ENCODE data around the gene ALOX15. TPM values are rescaled to one million over a fixed set of nuclear protein-coding genes. Genes with fewer than 3 reads are reported as not detected.
"Not testable (repeated sequence)": the region's sequence is repeated elsewhere in the genome, so short reads cannot be mapped to it uniquely, and the experiment has no call there.

Gene ALOX15
- total RNA-seq, 2 experiments from 2014 or later: not detected

GRCh38 chr17:4643676-4644075, 2.2 kb upstream of the ALOX15 start:
- CTCF ChIA-PET: no interaction called here
- Mint-ChIP-seq H3K9me3 (ENCODE audit: insufficient read depth) (no peaks in the 10 kb centered on the region), H3K4me3 (no peak overlapping the region), H3K36me3 (ENCODE audit: low read depth) (no peaks in the 10 kb centered on the region), H3K27me3 (ENCODE audit: low read depth) (peaks cover 58% of the 10 kb centered on the region), H3K4me1 (ENCODE audit: low read depth) (peaks cover 15% of the 10 kb centered on the region), H3K27ac (no peak overlapping the region)
- DNase-seq: no peak
- ATAC-seq: no peak
- POLR2A ChIA-PET: no interaction called here

- CTCF ChIA-PET: no interaction called here
Observed at GRCh38 chr17:4642286-4642685, 808 bp upstream of the ALOX15 start.

GRCh38 chr17:4640569-4641188, 799 bp downstream of the ALOX15 start:
- POLR2A ChIA-PET; H3K4me3 Mint-ChIP-seq; H3K36me3 Mint-ChIP-seq (ENCODE audit: low read depth); CTCF ChIA-PET; H3K27ac Mint-ChIP-seq; H3K9me3 Mint-ChIP-seq (ENCODE audit: insufficient read depth): not testable (repeated sequence)
- ATAC-seq (peak; percentile 46), DNase-seq (peak; percentile 36)
- peaks cover 27% of the 10 kb centered on the region for H3K4me1 Mint-ChIP-seq (ENCODE audit: low read depth)
- H3K27me3 Mint-ChIP-seq (ENCODE audit: low read depth): peaks cover 67% of the 10 kb centered on the region

More at GRCh38 chr17:4642286-4642685, 808 bp upstream of the ALOX15 start:
- DNase-seq: no peak
- ATAC-seq: no peak
- Mint-ChIP-seq H3K4me3 (no peak overlapping the region), H3K9me3 (ENCODE audit: insufficient read depth) (no peaks in the 10 kb centered on the region), H3K27ac (no peak overlapping the region), H3K36me3 (ENCODE audit: low read depth) (no peaks in the 10 kb centered on the region), H3K4me1 (ENCODE audit: low read depth) (peaks cover 16% of the 10 kb centered on the region), H3K27me3 (ENCODE audit: low read depth) (peaks cover 58% of the 10 kb centered on the region)
- POLR2A ChIA-PET: no interaction called here

- H3K27ac Mint-ChIP-seq; H3K36me3 Mint-ChIP-seq (ENCODE audit: low read depth); POLR2A ChIA-PET; CTCF ChIA-PET; H3K9me3 Mint-ChIP-seq (ENCODE audit: insufficient read depth): not testable (repeated sequence)
- ATAC-seq (peak; percentile 52), DNase-seq (peak; percentile 44)
- peak overlapping the region; percentile 42 for H3K4me3 Mint-ChIP-seq
- peaks cover 66% of the 10 kb centered on the region for H3K27me3 Mint-ChIP-seq (ENCODE audit: low read depth)
- H3K4me1 Mint-ChIP-seq (ENCODE audit: low read depth): peaks cover 31% of the 10 kb centered on the region
Observed at GRCh38 chr17:4639301-4640059, 2.0 kb downstream of the ALOX15 start.

- CTCF ChIA-PET; DNase-seq; H3K4me3 Mint-ChIP-seq; ATAC-seq; H3K27ac Mint-ChIP-seq; POLR2A ChIA-PET; H3K36me3 Mint-ChIP-seq (ENCODE audit: low read depth); H3K9me3 Mint-ChIP-seq (ENCODE audit: insufficient read depth): not testable (repeated sequence)
- Mint-ChIP-seq H3K4me1 (ENCODE audit: low read depth) (peaks cover 31% of the 10 kb centered on the region), H3K27me3 (ENCODE audit: low read depth) (peaks cover 64% of the 10 kb centered on the region)
Observed at GRCh38 chr17:4638766-4639165, 2.7 kb downstream of the ALOX15 start.

GRCh38 chr17:4636474-4637100, 4.9 kb downstream of the ALOX15 start:
- no peak overlapping the region for H3K27ac Mint-ChIP-seq
- H3K4me3 Mint-ChIP-seq: no peak overlapping the region
- no peaks in the 10 kb centered on the region for H3K9me3 Mint-ChIP-seq (ENCODE audit: insufficient read depth)
- DNase-seq: no peak
- ChIA-PET POLR2A (no interaction called here), CTCF (interaction anchor here (1.7 kb wide), 1 partner anchor 10 kb away, joined by 6 read pairs; no protein-coding TSS in a partner anchor)
- H3K4me1 Mint-ChIP-seq (ENCODE audit: low read depth): peaks cover 28% of the 10 kb centered on the region
- ATAC-seq: no peak
- H3K36me3 Mint-ChIP-seq (ENCODE audit: low read depth): no peaks in the 10 kb centered on the region
- peaks cover 48% of the 10 kb centered on the region for H3K27me3 Mint-ChIP-seq (ENCODE audit: low read depth)

GRCh38 chr17:4635823-4636375, 5.6 kb downstream of the ALOX15 start:
- ATAC-seq (no peak), DNase-seq (no peak)
- no peaks in the 10 kb centered on the region for H3K36me3 Mint-ChIP-seq (ENCODE audit: low read depth)
- no peaks in the 10 kb centered on the region for H3K9me3 Mint-ChIP-seq (ENCODE audit: insufficient read depth)
- H3K4me3 Mint-ChIP-seq: no peak overlapping the region
- ChIA-PET POLR2A (no interaction called here), CTCF (interaction anchor here (1.7 kb wide), 1 partner anchor 9 kb away, joined by 6 read pairs; no protein-coding TSS in a partner anchor)
- peaks cover 25% of the 10 kb centered on the region for H3K4me1 Mint-ChIP-seq (ENCODE audit: low read depth)
- peaks cover 42% of the 10 kb centered on the region for H3K27me3 Mint-ChIP-seq (ENCODE audit: low read depth)
- no peak overlapping the region for H3K27ac Mint-ChIP-seq

GRCh38 chr17:4634976-4635375, 6.5 kb downstream of the ALOX15 start:
- no peak for DNase-seq
- H3K36me3 Mint-ChIP-seq (ENCODE audit: low read depth): no peaks in the 10 kb centered on the region
- no peaks in the 10 kb centered on the region for H3K9me3 Mint-ChIP-seq (ENCODE audit: insufficient read depth)
- no peak overlapping the region for H3K4me3 Mint-ChIP-seq
- H3K4me1 Mint-ChIP-seq (ENCODE audit: low read depth): peaks cover 23% of the 10 kb centered on the region
- peaks cover 40% of the 10 kb centered on the region for H3K27me3 Mint-ChIP-seq (ENCODE audit: low read depth)
- ChIA-PET CTCF (no interaction called here), POLR2A (no interaction called here)
- H3K27ac Mint-ChIP-seq: no peak overlapping the region
- no peak for ATAC-seq

GRCh38 chr17:4633643-4634042, 7.8 kb downstream of the ALOX15 start:
- no peaks in the 10 kb centered on the region for H3K9me3 Mint-ChIP-seq (ENCODE audit: insufficient read depth)
- H3K27ac Mint-ChIP-seq: no peak overlapping the region
- POLR2A ChIA-PET: no interaction called here
- no peak for ATAC-seq
- H3K4me1 Mint-ChIP-seq (ENCODE audit: low read depth): peaks cover 15% of the 10 kb centered on the region
- H3K27me3 Mint-ChIP-seq (ENCODE audit: low read depth): peaks cover 32% of the 10 kb centered on the region
- no peaks in the 10 kb centered on the region for H3K36me3 Mint-ChIP-seq (ENCODE audit: low read depth)
- CTCF ChIA-PET: no interaction called here
- no peak for DNase-seq
- H3K4me3 Mint-ChIP-seq: no peak overlapping the region

GRCh38 chr17:4632581-4632920, 8.9 kb downstream of the ALOX15 start:
- H3K4me3 Mint-ChIP-seq: no peak overlapping the region
- no peaks in the 10 kb centered on the region for H3K9me3 Mint-ChIP-seq (ENCODE audit: insufficient read depth)
- no peak overlapping the region for H3K27ac Mint-ChIP-seq
- H3K4me1 Mint-ChIP-seq (ENCODE audit: low read depth): peaks cover 15% of the 10 kb centered on the region
- CTCF ChIA-PET: interaction anchor here (1.3 kb wide), 1 partner anchor 212 kb away, joined by 3 read pairs; no protein-coding TSS in a partner anchor
- ATAC-seq (no peak), DNase-seq (no peak)
- peaks cover 28% of the 10 kb centered on the region for H3K27me3 Mint-ChIP-seq (ENCODE audit: low read depth)
- POLR2A ChIA-PET: interaction anchor here (0.6 kb wide), 1 partner anchor 26 kb away, joined by 3 read pairs; no protein-coding TSS in a partner anchor
- H3K36me3 Mint-ChIP-seq (ENCODE audit: low read depth): no peaks in the 10 kb centered on the region

GRCh38 chr17:4631836-4632580, 9.5 kb downstream of the ALOX15 start:
- peaks cover 32% of the 10 kb centered on the region for H3K27me3 Mint-ChIP-seq (ENCODE audit: low read depth)
- H3K4me1 Mint-ChIP-seq (ENCODE audit: low read depth): peaks cover 15% of the 10 kb centered on the region
- no peak for ATAC-seq
- no peak overlapping the region for H3K27ac Mint-ChIP-seq
- H3K36me3 Mint-ChIP-seq (ENCODE audit: low read depth): no peaks in the 10 kb centered on the region
- ChIA-PET CTCF (interaction anchor here (1.3 kb wide), 1 partner anchor 211 kb away, joined by 3 read pairs; no protein-coding TSS in a partner anchor), POLR2A (interaction anchor here (0.6 kb wide), 1 partner anchor 26 kb away, joined by 3 read pairs; no protein-coding TSS in a partner anchor)
- no peak overlapping the region for H3K4me3 Mint-ChIP-seq
- no peaks in the 10 kb centered on the region for H3K9me3 Mint-ChIP-seq (ENCODE audit: insufficient read depth)
- no peak for DNase-seq

All from activated CD8-positive, alpha-beta T cell treated with anti-CD3 and anti-CD28 coated beads, Interleukin-2, amount 10 ng/mL, durations not matched to agents 7 days and 5 days (primary cell).